Endothelial cell of umbilical vein (primary cell): Measurements from ENCODE around the gene MTMR3.

Experiments
- CTCF ChIP-seq, 2 donors: IDR thresholded peaks; 1 replicate in 1 of 2; 2 replicates in 1 of 2; pipeline ENCODE4 v1.5.1; 2011; ENCODE audit warnings: low read length in 2 of 2, mild to moderate bottlenecking in 2 of 2, moderate library complexity in 2 of 2, control low read depth in 1 of 2, inconsistent platforms in 1 of 2, low read depth in 1 of 2; ENCODE audit not compliant: insufficient read depth in 1 of 2; ENCODE audit errors: extremely low read depth in 1 of 2
- EZH2 ChIP-seq: IDR thresholded peaks from 2 replicates; pipeline ENCODE4 v1.6.1; 2012; ENCODE audit warnings: borderline replicate concordance, low read depth, mild to moderate bottlenecking, moderate library complexity, low read length, inconsistent platforms; ENCODE audit not compliant: severe bottlenecking
- FOS ChIP-seq: IDR thresholded peaks from 2 replicates; pipeline ENCODE4 v1.6.1; 2011; ENCODE audit warnings: mild to moderate bottlenecking, low read length, moderate library complexity, borderline replicate concordance; ENCODE audit not compliant: insufficient read depth
- GATA2 ChIP-seq: IDR thresholded peaks from 2 replicates; pipeline ENCODE4 v1.7.0; 2011; ENCODE audit warnings: low read depth, mild to moderate bottlenecking, moderate library complexity, mixed read lengths, low read length; ENCODE audit not compliant: insufficient read length, insufficient read depth
- MAX ChIP-seq: IDR thresholded peaks from 2 replicates; pipeline ENCODE4 v1.6.1; 2011; ENCODE audit not compliant: insufficient read depth, insufficient read length
- MYC ChIP-seq: IDR thresholded peaks from one replicate; pipeline ENCODE4 v1.6.1; 2011; ENCODE audit warnings: mild to moderate bottlenecking, low read depth, low read length
- POLR2A ChIP-seq: IDR thresholded peaks from 2 replicates; pipeline ENCODE4 v1.6.1; 2012; ENCODE audit warnings: low read depth, mild to moderate bottlenecking, control low read depth, low read length
- POLR2AphosphoS5 ChIP-seq: IDR thresholded peaks from 2 replicates; pipeline ENCODE4 v1.6.1; 2012; ENCODE audit warnings: low read depth, mild to moderate bottlenecking, control low read depth, low read length, moderate library complexity; ENCODE audit not compliant: insufficient read depth

DNA sequence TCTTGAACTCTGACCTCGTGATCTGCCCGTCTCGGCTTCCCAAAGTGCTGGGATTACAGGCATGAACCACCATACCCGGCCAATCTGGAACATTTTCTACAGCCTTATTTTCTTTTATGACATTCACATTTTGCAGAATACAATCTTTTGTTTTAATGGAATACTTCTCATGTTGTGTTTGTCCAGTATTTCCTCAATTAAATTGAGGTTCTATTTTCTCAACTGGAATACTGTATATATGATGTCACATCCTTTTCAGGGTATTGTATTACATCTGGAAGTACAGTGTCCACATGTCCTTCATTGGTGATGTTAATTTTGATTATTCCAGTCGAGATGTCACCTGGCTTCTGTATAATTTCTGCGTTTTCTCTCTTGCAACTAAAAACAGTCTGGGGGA, 106.5 kb downstream of the MTMR3 start:
- TF ChIP-seq CTCF (IDR thresholded peaks at IDR 0.05; ENCODE audit: extremely low read depth in 1 of 2, insufficient read depth in 1 of 2, low read depth in 1 of 2, low read length in 2 of 2) (no peak), POLR2A (no peak), FOS (no peak), EZH2 (no peak), MYC (no peak), POLR2AphosphoS5 (no peak), MAX (no peak), GATA2 (no peak)
